ENCODE measurements around the gene NAPB. TPM values are rescaled to one million over a fixed set of nuclear protein-coding genes. Genes with fewer than 3 reads are reported as not detected.

NAPB gene
- total RNA-seq, 4 donors from 2014 or later: 9.0 to 23.6 (median 16.9) TPM

- intact Hi-C loops (cut with DNase I; ENCODE audit: low total_unique reads): no loop called here
- TF ChIP-seq CTCF (IDR thresholded peaks at IDR 0.05) (no peak), POLR2A (IDR thresholded peaks at IDR 0.05) (no peak)
- H3K36me3 ChIP-seq: no peaks in the 10 kb centered on the region
These were observed 46.8 kb downstream of the NAPB start for GRCh38 chr20:23374441-23374840.

DNA sequence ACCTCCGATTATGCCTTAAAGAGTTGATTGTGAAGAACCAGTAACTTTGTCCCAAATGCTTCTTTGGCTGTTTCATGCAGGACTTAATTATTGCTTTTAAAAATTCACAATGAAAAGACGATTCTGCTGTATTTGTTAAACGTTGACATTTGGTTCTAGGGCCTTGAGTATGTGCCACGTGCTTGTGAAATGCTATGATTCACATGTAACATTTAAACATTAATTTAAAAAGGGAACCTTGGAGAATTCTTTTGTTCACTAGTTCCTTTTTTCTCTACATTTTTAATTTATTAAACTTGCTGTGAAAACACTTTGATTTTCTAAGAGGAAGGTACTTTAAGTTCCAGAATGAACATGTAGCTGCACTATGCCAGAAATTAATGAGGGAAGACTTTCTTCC is 49.8 kb downstream of the NAPB start:
- no peaks in the 10 kb centered on the region for H3K36me3 ChIP-seq
- H3K9me3 ChIP-seq: no peaks in the 10 kb centered on the region
- H3K27ac ChIP-seq: no peak overlapping the region
- intact Hi-C loops (cut with DNase I; ENCODE audit: low total_unique reads): no loop called here
- H3K4me3 ChIP-seq: no peak overlapping the region
- DNase-seq: no peak
- no peak for TF ChIP-seq CTCF (IDR thresholded peaks at IDR 0.05)
- no peaks in the 10 kb centered on the region for H3K27me3 ChIP-seq
- no peaks in the 10 kb centered on the region for H3K4me1 ChIP-seq

More at GRCh38 chr20:23374441-23374840, 46.8 kb downstream of the NAPB start:
- no peak for DNase-seq
- Histone ChIP-seq H3K4me1 (no peaks in the 10 kb centered on the region), H3K27ac (no peak overlapping the region), H3K27me3 (no peaks in the 10 kb centered on the region), H3K9me3 (no peaks in the 10 kb centered on the region), H3K4me3 (no peak overlapping the region)

DNA sequence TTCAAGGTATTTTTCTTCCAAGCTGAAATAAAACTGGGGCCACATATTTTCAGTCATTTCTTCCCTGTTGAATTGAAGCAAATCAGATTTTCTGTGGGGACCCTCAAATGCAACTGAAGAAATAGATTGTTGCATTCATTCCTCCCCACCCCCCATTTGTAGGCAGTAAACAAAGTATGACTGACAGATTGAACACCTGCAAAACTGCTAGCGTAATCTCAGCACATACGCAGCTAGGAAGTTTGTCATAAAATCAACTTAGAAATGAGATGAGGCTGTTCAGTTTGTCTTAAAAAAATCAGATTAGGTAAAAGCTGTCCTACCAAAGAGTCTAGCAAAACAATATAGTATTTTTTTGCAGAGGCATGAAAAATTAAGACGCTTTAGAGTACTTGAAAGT is 50.4 kb downstream of the NAPB start:
- no peak overlapping the region for H3K27ac ChIP-seq
- no peaks in the 10 kb centered on the region for H3K27me3 ChIP-seq
- peaks cover 0 to 2% of the 10 kb centered on the region in 2 donors for H3K4me1 ChIP-seq
- H3K36me3 ChIP-seq: no peaks in the 10 kb centered on the region
- no peak for DNase-seq
- intact Hi-C loops (cut with DNase I; ENCODE audit: low total_unique reads): no loop called here
- TF ChIP-seq CTCF (IDR thresholded peaks at IDR 0.05): no peak
- TF ChIP-seq POLR2A (IDR thresholded peaks at IDR 0.05): no peak
- no peak overlapping the region for H3K4me3 ChIP-seq
- H3K9me3 ChIP-seq: no peaks in the 10 kb centered on the region

- Histone ChIP-seq H3K4me3 (no peak overlapping the region), H3K36me3 (no peaks in the 10 kb centered on the region), H3K27me3 (no peaks in the 10 kb centered on the region), H3K9me3 (no peaks in the 10 kb centered on the region), H3K27ac (no peak overlapping the region), H3K4me1 (peaks cover 0 to 8% of the 10 kb centered on the region in 2 donors)
- no peak for DNase-seq
- TF ChIP-seq CTCF (IDR thresholded peaks at IDR 0.05) (no peak), POLR2A (IDR thresholded peaks at IDR 0.05) (no peak)
- intact Hi-C loops (cut with DNase I; ENCODE audit: low total_unique reads): no loop called here
These were observed 51.0 kb downstream of the NAPB start for GRCh38 chr20:23370274-23370673.

DNA sequence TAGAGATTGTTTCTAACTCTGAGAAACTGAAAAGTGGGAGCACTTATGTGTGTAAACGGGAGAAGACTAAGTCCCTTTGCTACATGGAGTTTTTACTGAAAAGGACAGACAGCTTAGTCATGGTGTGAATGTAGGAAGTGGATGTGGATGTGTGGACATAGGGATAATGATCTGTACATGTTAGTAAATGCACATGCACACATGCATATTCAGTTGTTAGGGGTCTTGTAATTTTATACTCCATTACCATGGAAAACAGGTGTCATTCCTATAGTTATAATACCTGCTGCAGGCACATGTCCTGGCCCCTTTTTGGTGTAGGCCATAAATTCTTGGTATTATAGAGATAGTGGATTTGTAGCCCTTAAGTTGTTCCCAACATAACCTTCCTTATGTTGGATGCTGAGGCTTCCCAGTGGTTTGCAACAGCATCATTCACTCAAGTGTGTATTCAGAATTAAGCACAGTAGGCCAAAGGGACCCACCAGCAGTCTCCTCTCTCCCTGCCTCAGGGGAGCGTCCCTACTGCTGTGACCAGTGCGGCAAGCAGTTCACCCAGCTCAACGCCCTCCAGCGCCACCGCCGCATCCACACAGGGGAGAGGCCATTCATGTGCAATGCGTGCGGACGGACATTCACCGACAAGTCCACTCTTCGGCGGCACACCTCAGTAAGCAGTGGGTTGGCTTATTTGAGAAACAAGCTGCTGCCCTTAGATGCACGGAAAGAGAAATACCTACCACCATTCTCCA is 52.0 kb downstream of the NAPB start:
- H3K9me3 ChIP-seq: no peaks in the 10 kb centered on the region
- no peaks in the 10 kb centered on the region for H3K36me3 ChIP-seq

More for the DNA sequence above, 52.0 kb downstream of the NAPB start:
- Histone ChIP-seq H3K27me3 (no peaks in the 10 kb centered on the region), H3K27ac (no peak overlapping the region), H3K4me3 (no peak overlapping the region), H3K4me1 (peaks cover 0 to 9% of the 10 kb centered on the region in 2 donors)
- DNase-seq: no peak
- intact Hi-C loops (cut with DNase I; ENCODE audit: low total_unique reads): no loop called here
- TF ChIP-seq CTCF (IDR thresholded peaks at IDR 0.05): no peak
- no peak for TF ChIP-seq POLR2A (IDR thresholded peaks at IDR 0.05)

All from uterus (tissue), 4 donors.